ENCODE measurements around the gene ANKK1.

The ANKK1 gene

GRCh38 chr11:113435190-113435968, 47.8 kb downstream of the ANKK1 start:
- no peak overlapping the region for H3K4me3 ChIP-seq (replicated peaks; ENCODE audit: low read depth, low read length)
- no peak for TF ChIP-seq CTCF (IDR thresholded peaks at IDR 0.05; ENCODE audit: insufficient read depth, low read length, poor library complexity, severe bottlenecking)
- no peak for DNase-seq (ENCODE audit: extremely low read depth, insufficient read length)
- H3K27me3 ChIP-seq (replicated peaks; ENCODE audit: control insufficient read depth, insufficient read depth, low read length) = no peaks in the 10 kb centered on the region; the same call in none of the 2 replicates
- H3K36me3 ChIP-seq (ENCODE audit: control insufficient read depth, insufficient read depth, low read length) = no peaks in the 10 kb centered on the region

GRCh38 chr11:113436672-113437252, 49.2 kb downstream of the ANKK1 start:
- peaks cover 2% of the 10 kb centered on the region for H3K27me3 ChIP-seq (replicated peaks; ENCODE audit: control insufficient read depth, insufficient read depth, low read length)
- H3K36me3 ChIP-seq (ENCODE audit: control insufficient read depth, insufficient read depth, low read length) = no peaks in the 10 kb centered on the region
- no peak overlapping the region for H3K4me3 ChIP-seq (replicated peaks; ENCODE audit: low read depth, low read length)
- no peak for DNase-seq (ENCODE audit: extremely low read depth, insufficient read length)
- no peak for TF ChIP-seq CTCF (IDR thresholded peaks at IDR 0.05; ENCODE audit: insufficient read depth, low read length, poor library complexity, severe bottlenecking)

GRCh38 chr11:113440816-113441215, 53.2 kb downstream of the ANKK1 start:
- no peak for DNase-seq (ENCODE audit: extremely low read depth, insufficient read length)
- Histone ChIP-seq H3K4me3 (replicated peaks; ENCODE audit: low read depth, low read length) (no peak overlapping the region), H3K36me3 (ENCODE audit: control insufficient read depth, insufficient read depth, low read length) (no peaks in the 10 kb centered on the region), H3K27me3 (replicated peaks; ENCODE audit: control insufficient read depth, insufficient read depth, low read length) (peaks cover 2% of the 10 kb centered on the region)
- no peak for TF ChIP-seq CTCF (IDR thresholded peaks at IDR 0.05; ENCODE audit: insufficient read depth, low read length, poor library complexity, severe bottlenecking)

GRCh38 chr11:113444502-113445123, 57.0 kb downstream of the ANKK1 start:
- Histone ChIP-seq H3K27me3 (replicated peaks; ENCODE audit: control insufficient read depth, insufficient read depth, low read length) (peaks cover 5% of the 10 kb centered on the region), H3K4me3 (replicated peaks; ENCODE audit: low read depth, low read length) (no peak overlapping the region), H3K36me3 (ENCODE audit: control insufficient read depth, insufficient read depth, low read length) (no peaks in the 10 kb centered on the region)
- no peak for DNase-seq (ENCODE audit: extremely low read depth, insufficient read length)
- no peak for TF ChIP-seq CTCF (IDR thresholded peaks at IDR 0.05; ENCODE audit: insufficient read depth, low read length, poor library complexity, severe bottlenecking)

GRCh38 chr11:113446112-113446511, 58.5 kb downstream of the ANKK1 start:
- TF ChIP-seq CTCF (IDR thresholded peaks at IDR 0.05; ENCODE audit: insufficient read depth, low read length, poor library complexity, severe bottlenecking) = no peak
- DNase-seq (ENCODE audit: extremely low read depth, insufficient read length) = no peak
- Histone ChIP-seq H3K36me3 (ENCODE audit: control insufficient read depth, insufficient read depth, low read length) (no peaks in the 10 kb centered on the region), H3K27me3 (replicated peaks; ENCODE audit: control insufficient read depth, insufficient read depth, low read length) (peaks cover 3% of the 10 kb centered on the region), H3K4me3 (replicated peaks; ENCODE audit: low read depth, low read length) (no peak overlapping the region)

Measured in GM06990 (cell line).